GM12878 (cell line): ENCODE results near the gene HNRNPCL4. TPM values are rescaled to one million over a fixed set of nuclear protein-coding genes. Genes with fewer than 3 reads are reported as not detected.
"Not testable (repeated sequence)": the region's sequence is repeated elsewhere in the genome, so short reads cannot be mapped to it uniquely, and the experiment has no call there.

Experiments used
- ATAC-seq: fragments of 200-7000 bp; cut with Tn5 transposase; 3 replicates; pipeline ENCODE4 v1.9.1; 2020; ENCODE audit warnings: mild to moderate bottlenecking, moderate library complexity
- BruUV-seq: library from RNA; stranded (reverse); fragments of 400-500 nt; replicated peaks from 2 replicates; lab custom pipeline; 2021; lab: Mats Ljungman, UMichigan
- CTCF ChIA-PET: fragments of 300-600 bp; sonication (Branson Sonifier 250); formaldehyde crosslinking; extraction: SDS; loops from one replicate; lab custom pipeline; 2021; ENCODE audit warnings: inconsistent platforms; lab: Yijun Ruan, JAX
- POLR2A ChIA-PET: fragments of 350-600 bp; formaldehyde crosslinking; extraction: SDS; loops from one replicate; lab custom pipeline; 2021; ENCODE audit warnings: inconsistent platforms; lab: Charles Lee
- RAD21 ChIA-PET: fragments of 300-600 bp; sonication (Branson Sonifier 250); formaldehyde crosslinking; loops from one replicate; lab custom pipeline; 2023; ENCODE audit warnings: antibody characterized with exemption; ENCODE audit not compliant: unreplicated experiment; lab: Charles Lee
- SMC1A ChIA-PET: fragments of 300-600 bp; sonication (Branson Sonifier 250); formaldehyde crosslinking; loops from one replicate; lab custom pipeline; 2023; ENCODE audit not compliant: unreplicated experiment, uncharacterized antibody; lab: Charles Lee
- DNase-seq: peaks from one replicate; pipeline ENCODE4 v3.0.0-alpha.2; 2011; ENCODE audit warnings: low read depth, low spot score
- FAIRE-seq: peaks from 3 replicates; lab custom pipeline; 2011; peaks lifted over from hg19 to GRCh38; lab: Jason Lieb, UNC
- H2AFZ ChIP-seq: 2 replicates; pipeline ENCODE4 v1.6.0; 2011; ENCODE audit warnings: low read depth, low read length, control low read depth; ENCODE audit not compliant: control insufficient read depth
- H3K27ac ChIP-seq: 2 replicates; pipeline ENCODE4 v1.5.1; 2011; ENCODE audit warnings: control low read depth; ENCODE audit not compliant: control insufficient read depth, insufficient read depth
- H3K27me3 ChIP-seq, 2 experiments: replicated peaks in 1 of 2; 2 replicates each; pipeline versions ENCODE4 v1.6.0 to v1.6.1; 2011; ENCODE audit warnings: low read length in 1 of 2; ENCODE audit not compliant: control insufficient read depth in 2 of 2, insufficient read depth in 2 of 2
- H3K36me3 ChIP-seq, 2 experiments: 2 replicates each; pipeline ENCODE4 v1.5.1; 2011; ENCODE audit warnings: low read length in 1 of 2; ENCODE audit not compliant: control insufficient read depth in 2 of 2, insufficient read depth in 2 of 2
- H3K4me1 ChIP-seq: 2 replicates; pipeline ENCODE4 v1.6.1; 2011; ENCODE audit warnings: mild to moderate bottlenecking, low read length, moderate library complexity, mixed read lengths; ENCODE audit not compliant: control insufficient read depth, insufficient read depth
- H3K4me2 ChIP-seq: 2 replicates; pipeline ENCODE4 v1.6.0; 2011; ENCODE audit warnings: control low read depth; ENCODE audit not compliant: control insufficient read depth, insufficient read depth
- H3K4me3 ChIP-seq: fragments of 200-600 bp; sonication (generic); 2 replicates; pipeline ENCODE4 v1.5.1; 2016
- H3K79me2 ChIP-seq: 2 replicates; pipeline ENCODE4 v1.6.0; 2011; ENCODE audit warnings: low read length; ENCODE audit not compliant: control insufficient read depth, insufficient read depth
- H3K9ac ChIP-seq: 2 replicates; pipeline ENCODE4 v1.8.0; 2011; ENCODE audit warnings: low read length, control low read depth, mixed read lengths; ENCODE audit not compliant: control insufficient read depth, insufficient read depth
- H3K9me3 ChIP-seq: replicated peaks from 3 replicates; pipeline ENCODE4 v1.5.1; 2011; ENCODE audit warnings: mild to moderate bottlenecking, low read length; ENCODE audit not compliant: control insufficient read depth, insufficient read depth
- H4K20me1 ChIP-seq: 2 replicates; pipeline ENCODE4 v1.6.0; 2011; ENCODE audit not compliant: control insufficient read depth, insufficient read depth
- WGBS: methylation state at CpG from one replicate; pipeline ENCODE4 v1.1.6; 2016; ENCODE audit warnings: low lambda C conversion rate; ENCODE audit not compliant: insufficient replicate concordance, insufficient coverage; ENCODE audit errors: missing lambda C conversion rate; 5-methylcytosine and 5-hydroxymethylcytosine counted together
- in situ Hi-C: fragments of 300-500 bp; cut with MboI; formaldehyde crosslinking; loops from 9 replicates; pipeline ENCODE4 v1.14.3; 2018; ENCODE audit warnings: mixed read lengths
- intact Hi-C: fragments of 100-400 bp; cut with micrococcal nuclease; formaldehyde crosslinking; loops from one replicate; pipeline ENCODE4 v1.14.2; 2022; ENCODE audit not compliant: unreplicated experiment
- polyA plus RNA-seq, 11 experiments: library from polyadenylated mRNA; depleted of rRNA in 4 of 11; unstranded in 6 of 11; stranded (reverse) in 5 of 11; fragments of >200 nt; fragmentation: Nextera tagmentation in 4 of 11; fragmentation: Illumina TruSeq in 1 of 11; extraction: Ambion mirVana in 4 of 11; extraction: Trizol in 1 of 11; gene quantifications; 1 replicate in 1 of 11; 2 replicates in 10 of 11; pipeline versions ENCODE4 v1.2.1 to v1.2.3, GENCODE V29; 2011 to 2016; ENCODE audit warnings: inconsistent platforms in 2 of 11, missing spikeins in 2 of 11, low read depth in 1 of 11
- total RNA-seq, 4 experiments: library from RNA; depleted of rRNA in 3 of 4; stranded (reverse); fragments of >200 nt in 3 of 4; fragmentation: Illumina TruSeq in 1 of 4; extraction: Trizol in 1 of 4; gene quantifications; 2 replicates each; pipeline versions ENCODE4 v1.2.1 to v1.2.3, GENCODE V29; 2013 to 2021

The HNRNPCL4 gene
- total and polyA plus RNA-seq, 10 of the 15 experiments (the other 5 are each of a cell fraction or from before 2014, with no cell fraction given), result 0.08 TPM; not detected in 9

DNA sequence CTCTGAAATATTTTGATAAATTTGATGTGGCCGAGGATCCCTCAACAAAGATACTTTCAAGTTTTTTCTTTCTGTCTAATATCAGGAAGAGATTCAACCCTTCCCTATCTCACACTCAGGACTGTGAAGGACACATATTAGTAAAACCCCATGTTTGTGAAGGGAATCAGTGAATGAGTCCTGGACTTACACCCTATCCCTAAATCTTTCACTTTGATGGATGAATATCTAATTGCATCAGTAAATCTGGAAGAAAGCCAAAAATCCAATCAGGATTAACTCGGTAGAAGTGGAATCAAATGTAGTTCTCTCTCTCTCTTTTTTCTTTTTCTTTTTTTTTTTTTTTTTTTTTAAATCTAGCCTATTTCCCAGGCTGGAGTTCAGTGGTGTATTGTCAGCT is 6.1 kb upstream of the HNRNPCL4 start, which contains the start of gene PRAMEF9:
TSS of gene PRAMEF9 (plus strand) at position 301 of the 400 bp plus-strand sequence. CDS start 3,433 bp downstream, outside the sequence.
- H3K4me1 ChIP-seq, H3K27ac ChIP-seq, ATAC-seq, RAD21 ChIA-PET, H3K9ac ChIP-seq, H4K20me1 ChIP-seq, H3K36me3 ChIP-seq, CTCF ChIA-PET, BruUV-seq, H3K9me3 ChIP-seq, intact Hi-C loops, H3K4me3 ChIP-seq, H3K27me3 ChIP-seq, DNase-seq, H3K4me2 ChIP-seq, POLR2A ChIA-PET, SMC1A ChIA-PET, in situ Hi-C loops, FAIRE-seq, H2AFZ ChIP-seq, H3K79me2 ChIP-seq: not testable (repeated sequence)
- 23% methylated on average over 2 of the region's 2 CpGs for WGBS

DNA sequence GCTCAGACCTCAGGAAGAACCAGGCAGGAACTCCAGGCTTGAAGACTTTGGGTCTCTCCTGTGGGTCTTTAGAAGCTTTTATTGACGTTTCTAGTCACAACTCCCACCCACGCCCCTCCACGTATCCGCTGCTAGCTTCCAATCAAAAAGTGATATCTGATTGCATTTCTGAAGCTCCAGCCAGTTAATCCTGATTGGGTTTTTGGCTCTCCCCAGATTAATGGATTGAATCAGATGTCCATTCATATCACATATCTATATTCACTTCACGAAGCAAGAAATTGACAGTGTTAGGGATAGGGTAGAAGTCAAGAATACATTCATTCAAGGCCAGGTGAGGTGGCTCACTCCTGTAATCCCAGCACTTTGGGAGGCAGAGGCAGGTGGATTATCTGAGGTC is 9.5 kb downstream of the HNRNPCL4 start, which contains the start of gene PRAMEF26:
TSS of gene PRAMEF26 (minus strand) at position 101 of the 400 bp plus-strand sequence. CDS start 2,914 bp downstream, outside the sequence.
- in situ Hi-C loops, BruUV-seq, H3K79me2 ChIP-seq: not testable (repeated sequence)

DNA sequence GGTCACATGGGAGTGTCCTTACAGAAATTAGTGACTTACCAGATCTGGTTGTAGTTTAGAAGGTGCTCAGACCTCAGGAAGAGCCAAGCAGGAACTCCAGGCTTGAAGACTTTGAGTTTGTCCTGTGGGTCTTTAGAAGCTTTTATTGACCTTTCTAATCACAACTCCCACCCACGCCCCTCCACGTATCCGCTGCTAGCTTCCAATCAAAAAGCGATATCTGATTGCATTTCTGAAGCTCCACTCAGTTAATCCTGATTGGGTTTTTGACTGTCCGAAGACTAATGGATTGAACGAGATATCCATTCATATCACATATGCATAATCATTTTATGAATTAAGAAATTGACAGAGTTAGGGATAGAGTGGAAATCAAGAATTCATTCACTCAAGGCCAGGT is 48.7 kb downstream of the HNRNPCL4 start, which contains the start of gene HNRNPCL2:
TSS of gene HNRNPCL2 (minus strand) at position 101 of the 400 bp plus-strand sequence. CDS start 454 bp downstream, outside the sequence.
- H3K27ac ChIP-seq, POLR2A ChIA-PET, H3K27me3 ChIP-seq, H3K36me3 ChIP-seq, H3K79me2 ChIP-seq, H2AFZ ChIP-seq, CTCF ChIA-PET, H3K4me1 ChIP-seq, FAIRE-seq, RAD21 ChIA-PET, H4K20me1 ChIP-seq, intact Hi-C loops, DNase-seq, SMC1A ChIA-PET, H3K4me2 ChIP-seq, H3K4me3 ChIP-seq, H3K9ac ChIP-seq, BruUV-seq, in situ Hi-C loops, H3K9me3 ChIP-seq, ATAC-seq: not testable (repeated sequence)
- WGBS, result 44% methylated on average over 6 of the region's 6 CpGs

More for the DNA sequence above, 9.5 kb downstream of the HNRNPCL4 start, which contains the start of gene PRAMEF26:
- POLR2A ChIA-PET, H3K36me3 ChIP-seq, SMC1A ChIA-PET, RAD21 ChIA-PET, H4K20me1 ChIP-seq, intact Hi-C loops, FAIRE-seq, H3K27me3 ChIP-seq, ATAC-seq, H3K4me3 ChIP-seq, H3K4me1 ChIP-seq, H3K9ac ChIP-seq, CTCF ChIA-PET, H3K4me2 ChIP-seq, H2AFZ ChIP-seq, DNase-seq, H3K27ac ChIP-seq, H3K9me3 ChIP-seq: not testable (repeated sequence)
- WGBS, result 0% methylated on average over 1 of the region's 5 CpGs
